ENCODE measurements around the gene TAPBPL.

DNA sequence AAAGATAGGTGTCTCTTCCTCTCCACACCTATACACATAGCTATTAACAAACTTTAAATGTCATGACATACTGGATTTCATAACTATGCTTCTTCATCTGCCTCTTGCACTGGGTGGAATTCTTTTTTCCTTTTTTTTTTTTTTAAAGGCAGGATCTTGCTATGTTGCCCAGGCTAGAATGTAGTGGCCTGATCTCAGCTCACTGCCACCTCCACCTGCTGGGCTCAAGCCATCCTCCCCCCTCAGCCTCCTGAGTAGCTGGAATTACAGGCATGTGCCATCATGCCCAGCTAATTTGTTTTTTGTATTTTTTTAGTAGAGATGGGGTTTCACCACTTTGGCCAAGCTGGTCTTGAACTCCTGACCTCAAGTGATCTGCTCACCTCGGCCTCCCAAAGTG, 36.4 kb downstream of the TAPBPL start:
- TF ChIP-seq, protein P1, sequence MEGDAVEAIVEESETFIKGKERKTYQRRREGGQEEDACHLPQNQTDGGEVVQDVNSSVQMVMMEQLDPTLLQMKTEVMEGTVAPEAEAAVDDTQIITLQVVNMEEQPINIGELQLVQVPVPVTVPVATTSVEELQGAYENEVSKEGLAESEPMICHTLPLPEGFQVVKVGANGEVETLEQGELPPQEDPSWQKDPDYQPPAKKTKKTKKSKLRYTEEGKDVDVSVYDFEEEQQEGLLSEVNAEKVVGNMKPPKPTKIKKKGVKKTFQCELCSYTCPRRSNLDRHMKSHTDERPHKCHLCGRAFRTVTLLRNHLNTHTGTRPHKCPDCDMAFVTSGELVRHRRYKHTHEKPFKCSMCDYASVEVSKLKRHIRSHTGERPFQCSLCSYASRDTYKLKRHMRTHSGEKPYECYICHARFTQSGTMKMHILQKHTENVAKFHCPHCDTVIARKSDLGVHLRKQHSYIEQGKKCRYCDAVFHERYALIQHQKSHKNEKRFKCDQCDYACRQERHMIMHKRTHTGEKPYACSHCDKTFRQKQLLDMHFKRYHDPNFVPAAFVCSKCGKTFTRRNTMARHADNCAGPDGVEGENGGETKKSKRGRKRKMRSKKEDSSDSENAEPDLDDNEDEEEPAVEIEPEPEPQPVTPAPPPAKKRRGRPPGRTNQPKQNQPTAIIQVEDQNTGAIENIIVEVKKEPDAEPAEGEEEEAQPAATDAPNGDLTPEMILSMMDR (IDR thresholded peaks at IDR 0.05; ENCODE audit: low read length), result no peak
- no peak for TF ChIP-seq EZH2 (IDR thresholded peaks at IDR 0.05; ENCODE audit: borderline replicate concordance, low read length)

Data from OCI-LY1 (cell line).